ENCODE measurements around the gene SDF4. TPM values are rescaled to one million over a fixed set of nuclear protein-coding genes. Genes with fewer than 3 reads are reported as not detected.

Gene SDF4
- total and polyA plus RNA-seq, 2 of the 8 experiments (the other 6 are each of a cell fraction or from before 2014, with no cell fraction given): 45.5 to 75.6 TPM

GRCh38 chr1:1228187-1228586 is 3.6 kb downstream of the SDF4 start:
- Histone ChIP-seq H3K4ac (replicated peaks; ENCODE audit: insufficient read length, low read depth, low read length) (no peak overlapping the region), H3K56ac (replicated peaks; ENCODE audit: insufficient read length, low read depth, low read length) (no peak overlapping the region), H3K23ac (ENCODE audit: insufficient read length) (no peak overlapping the region), H4K8ac (ENCODE audit: extremely low read depth, insufficient read depth, low read length) (no peak overlapping the region), H3K4me3 (ENCODE audit: extremely low read depth in 1 of 4, insufficient read depth in 2 of 4, low read depth in 3 of 4, low read length in 4 of 4) (no peak overlapping the region), H2BK12ac (ENCODE audit: low read depth, low read length) (no peak overlapping the region), H4K5ac (ENCODE audit: insufficient read length, low read depth, low read length) (no peak overlapping the region), H2BK5ac (ENCODE audit: low read depth, low read length) (no peak overlapping the region), H2AFZ (ENCODE audit: low read length) (no peak overlapping the region), H3K27me3 (replicated peaks in 1 of 4; ENCODE audit: control insufficient read depth in 3 of 4, extremely low read depth in 1 of 4, insufficient read depth in 3 of 4, low read length in 3 of 4) (no peaks in the 10 kb centered on the region), H2AK5ac (ENCODE audit: low read depth, low read length) (no peak overlapping the region), H4K20me1 (replicated peaks in 1 of 2; ENCODE audit: control insufficient read depth in 1 of 2, insufficient read depth in 2 of 2, low read length in 2 of 2) (peaks cover 5 to 27% of the 10 kb centered on the region in 2 experiments), H2BK15ac (ENCODE audit: low read length) (no peak overlapping the region), H3K9me3 (ENCODE audit: insufficient read depth in 2 of 2, low read depth in 1 of 2, low read length in 1 of 2) (peaks cover 0 to 8% of the 10 kb centered on the region in 2 experiments; a peak in 2 of 4 replicates), H3K9ac (replicated peaks in 1 of 4; ENCODE audit: extremely low read depth in 1 of 4, low read depth in 3 of 4, low read length in 3 of 4) (no peak overlapping the region), H4K91ac (replicated peaks; ENCODE audit: insufficient read length, low read length) (no peak overlapping the region), H3K79me2 (ENCODE audit: control insufficient read depth in 1 of 2, insufficient read depth in 2 of 2, low read length in 2 of 2) (peaks cover 6 to 39% of the 10 kb centered on the region in 2 experiments; a peak in 3 of 4 replicates), H3K79me1 (ENCODE audit: low read depth, low read length) (peaks cover 36% of the 10 kb centered on the region), H2BK20ac (ENCODE audit: low read length) (no peak overlapping the region), H3K27ac (ENCODE audit: low read depth, low read length) (no peak overlapping the region), H3K36me3 (ENCODE audit: control insufficient read depth in 2 of 4, insufficient read depth in 4 of 4, low read length in 3 of 4) (peaks cover 2 to 23% (median 7%) of the 10 kb centered on the region in 4 experiments; a peak in 7 of 8 replicates), H3K18ac (ENCODE audit: extremely low read depth, low read length) (no peak overlapping the region), H3K14ac (ENCODE audit: insufficient read length) (no peak overlapping the region), H3K23me2 (ENCODE audit: low read depth, low read length) (peaks cover 7% of the 10 kb centered on the region), H3K4me2 (ENCODE audit: insufficient read depth in 1 of 2, low read depth in 2 of 2, low read length in 2 of 2) (no peak overlapping the region), H2BK120ac (replicated peaks; ENCODE audit: low read depth, low read length) (no peak overlapping the region), H3K4me1 (replicated peaks in 1 of 4; ENCODE audit: control insufficient read depth in 3 of 4, insufficient read depth in 4 of 4, low read length in 3 of 4) (peaks cover 0 to 6% (median under 1%) of the 10 kb centered on the region in 4 experiments; a peak in 4 of 7 replicates)
- ChIA-PET POLR2A (ENCODE audit: partially characterized antibody) (interaction anchor here (1.1 to 3.1 kb wide), 2 partner anchors 9 to 12 kb away, joined by 3 to 15 read pairs; no protein-coding TSS in a partner anchor), CTCF (ENCODE audit: partially characterized antibody) (interaction anchor here (1.0 to 6.2 kb wide), 5 partner anchors 9 to 106 kb away, joined by 3 to 28 read pairs (median 3); no protein-coding TSS in a partner anchor)
- TF ChIP-seq ASH2L (IDR thresholded peaks at IDR 0.05; ENCODE audit: low read length) (no peak), NRF1 (IDR thresholded peaks at IDR 0.05; ENCODE audit: low read depth, low read length) (no peak), SUZ12 (IDR thresholded peaks at IDR 0.05; ENCODE audit: low read length) (no peak), CREB1 (IDR thresholded peaks at IDR 0.05) (no peak), TAF1 (IDR thresholded peaks at IDR 0.05; ENCODE audit: low read depth, low read length) (no peak), POU5F1 (IDR thresholded peaks at IDR 0.05; ENCODE audit: low read depth, low read length) (no peak), MAX (IDR thresholded peaks at IDR 0.05) (no peak), NANOG (IDR thresholded peaks at IDR 0.05; ENCODE audit: insufficient read depth, low read depth, low read length, poor library complexity, severe bottlenecking) (no peak), POLR2AphosphoS5 (IDR thresholded peaks at IDR 0.05; ENCODE audit: low read depth, low read length) (no peak), CTCF (IDR thresholded peaks at IDR 0.05; ENCODE audit: control extremely low read depth in 1 of 3, insufficient read depth in 1 of 3, low read depth in 1 of 3, low read length in 3 of 3) (no peak)
- 99% methylated on average over 27 of the region's 30 CpGs; no CpG with 5 or more reads in 1 of the 2 experiments for WGBS, 2 experiments (ENCODE audit: extremely low coverage in 1 of 2, insufficient coverage in 1 of 2, insufficient read length in 1 of 2, insufficient replicate concordance in 2 of 2, low coverage in 1 of 2, low lambda C conversion rate in 2 of 2, missing lambda C conversion rate in 1 of 2)
- FAIRE-seq (no peak), DNase-seq (ENCODE audit: low read depth in 1 of 2, low spot score in 2 of 2) (no peak)

Data from H1 (cell line).